H4 (cell line): Measurements from ENCODE around the gene NVL. TPM values are rescaled to one million over a fixed set of nuclear protein-coding genes. Genes with fewer than 3 reads are reported as not detected.

Experiments used
- DNase-seq: peaks from one replicate; pipeline ENCODE4 v3.0.0-alpha.2; 2015; ENCODE audit warnings: low spot score
- total RNA-seq: library from RNA; depleted of rRNA; stranded (reverse); fragments of >200 nt; shearing (Covaris generic); gene quantifications from 2 replicates; pipeline ENCODE4 v1.2.3, GENCODE V29; 2014

The NVL gene
- total RNA-seq, 1 experiment from 2014 or later: 17.9 TPM

DNA sequence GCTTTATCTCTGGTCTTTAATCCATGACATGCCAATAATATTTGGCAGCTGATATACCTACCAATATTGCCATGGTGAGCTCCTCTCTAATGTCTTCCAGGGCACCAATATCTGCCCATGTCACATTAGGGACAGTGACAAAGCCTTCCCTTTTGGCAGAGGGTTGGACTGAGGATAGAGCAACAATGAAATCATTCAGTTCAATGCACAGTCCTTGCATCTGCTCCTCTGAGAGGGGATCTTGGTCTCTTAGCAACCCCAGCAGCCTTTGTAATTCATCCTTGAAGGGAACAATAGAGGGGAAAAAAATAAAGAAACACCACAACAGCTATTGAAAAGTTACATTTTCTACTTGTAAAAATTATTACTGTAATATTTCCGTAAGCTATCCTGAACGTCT is 42.3 kb downstream of the NVL start:
- DNase-seq: no peak

DNA sequence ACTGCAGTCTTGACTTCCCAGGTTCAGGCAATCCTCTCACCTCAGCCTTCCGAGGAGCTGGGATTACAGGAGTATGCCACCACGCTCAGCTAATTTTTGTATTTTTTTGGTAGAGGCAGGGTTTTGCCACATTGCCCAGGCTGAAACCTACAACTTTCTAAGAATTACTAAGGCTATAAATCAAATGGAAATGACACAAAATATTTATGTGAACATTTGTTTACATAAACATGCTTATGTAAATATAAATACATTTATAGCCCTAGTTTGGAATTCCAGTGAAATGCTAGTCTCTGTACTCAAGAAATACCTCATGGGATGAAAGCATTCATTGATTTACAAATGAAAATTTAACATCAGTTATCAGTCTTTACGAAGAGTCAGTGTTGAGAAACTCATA is 47.8 kb downstream of the NVL start:
- DNase-seq: no peak

DNA sequence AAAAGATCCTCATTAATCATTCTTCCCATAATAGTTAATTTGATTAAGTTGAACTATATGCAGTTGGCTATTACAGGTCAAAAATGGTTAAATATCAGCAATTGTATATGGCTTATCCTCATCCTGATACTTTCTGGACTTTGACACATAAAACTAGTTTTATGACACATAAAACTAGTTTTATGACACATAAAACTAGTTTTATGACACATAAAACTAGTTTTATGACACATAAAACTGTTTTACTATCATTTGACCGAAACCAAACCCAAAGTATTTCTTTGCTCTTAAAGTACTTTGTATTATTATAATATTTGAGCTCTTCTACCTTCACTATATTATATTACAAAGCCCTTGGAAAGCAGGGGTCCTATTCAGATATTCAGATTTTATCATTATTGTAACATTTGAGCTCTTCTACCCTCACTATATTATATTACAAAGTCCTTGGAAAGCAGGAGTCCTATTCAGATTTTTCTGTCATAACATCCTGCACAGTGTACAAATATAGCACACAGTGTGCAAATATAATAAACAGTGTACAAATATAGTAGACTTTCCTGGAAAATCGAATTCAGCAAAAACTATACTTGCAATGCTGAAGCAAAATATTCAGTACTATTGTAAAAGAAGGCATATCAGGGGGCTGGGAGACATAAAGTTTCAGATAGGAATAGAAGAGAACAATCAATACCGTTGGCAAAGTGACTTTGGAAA is 53.0 kb downstream of the NVL start:
- no peak for DNase-seq

DNA sequence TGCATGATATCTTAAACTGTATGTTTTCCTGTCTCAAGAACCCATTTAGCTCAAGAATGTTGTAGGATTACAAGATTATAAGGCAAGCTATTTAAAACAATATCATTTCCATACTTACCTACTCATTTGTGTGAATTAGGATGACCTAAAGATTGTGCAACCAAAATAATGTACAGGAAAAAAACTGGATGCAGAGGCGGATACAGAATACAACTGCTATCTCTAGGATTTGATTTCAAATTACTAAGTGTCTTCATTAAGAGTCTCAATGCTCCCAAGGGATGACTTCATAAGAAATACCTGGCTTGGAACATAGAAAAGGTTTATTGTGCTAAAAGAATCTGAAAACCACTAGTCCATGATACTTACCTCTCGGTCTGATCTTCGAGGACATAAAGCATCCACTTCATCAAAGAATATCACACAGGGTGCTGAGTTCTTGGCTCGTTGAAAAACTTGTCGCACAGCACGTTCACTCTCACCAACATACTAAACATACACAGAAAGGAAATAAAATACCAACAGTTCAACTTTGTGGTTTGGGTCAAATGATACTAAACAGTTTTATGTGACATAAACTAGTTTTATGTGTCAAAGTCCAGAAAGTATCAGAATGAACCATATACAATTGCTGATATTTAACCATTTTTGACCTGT is 54.9 kb downstream of the NVL start:
- DNase-seq: no peak

DNA sequence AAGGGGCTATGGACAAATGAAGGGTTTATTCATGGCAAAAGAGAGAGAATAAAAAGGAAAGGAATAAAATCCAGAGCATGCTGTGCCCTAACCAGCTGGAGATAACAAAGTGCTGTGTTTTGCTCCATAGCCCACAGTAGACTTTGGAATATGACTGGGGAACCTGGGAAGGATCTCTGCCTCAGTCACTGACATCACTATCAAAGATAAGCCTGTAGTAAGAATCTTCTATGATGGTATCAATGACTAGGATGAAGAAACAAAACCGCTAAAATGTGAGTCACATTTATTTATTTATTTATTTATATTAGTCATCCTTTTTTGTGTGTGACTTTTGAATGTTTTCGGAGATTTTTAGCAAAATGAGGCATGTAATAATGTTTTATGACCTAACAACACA is 56.3 kb downstream of the NVL start:
- DNase-seq: peak; percentile 23

DNA sequence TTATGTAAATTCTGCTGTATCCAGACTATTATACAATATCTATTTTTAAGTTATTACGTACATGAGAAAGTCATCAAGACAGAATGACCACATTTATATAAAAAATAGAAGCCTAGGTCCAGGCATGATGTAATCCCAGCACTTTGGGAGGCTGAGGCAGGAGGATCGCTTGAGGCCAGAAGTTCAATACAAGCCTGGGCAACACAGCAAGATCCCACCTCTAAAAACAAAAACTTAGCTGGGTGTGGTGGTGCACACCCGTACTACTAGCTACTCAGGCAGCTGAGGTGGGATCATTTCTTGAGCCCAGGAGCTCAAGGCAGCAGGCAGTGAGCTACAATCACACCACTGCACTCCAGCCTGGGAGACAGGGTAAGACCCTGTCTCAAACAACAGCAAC is 58.9 kb downstream of the NVL start:
- DNase-seq: no peak

DNA sequence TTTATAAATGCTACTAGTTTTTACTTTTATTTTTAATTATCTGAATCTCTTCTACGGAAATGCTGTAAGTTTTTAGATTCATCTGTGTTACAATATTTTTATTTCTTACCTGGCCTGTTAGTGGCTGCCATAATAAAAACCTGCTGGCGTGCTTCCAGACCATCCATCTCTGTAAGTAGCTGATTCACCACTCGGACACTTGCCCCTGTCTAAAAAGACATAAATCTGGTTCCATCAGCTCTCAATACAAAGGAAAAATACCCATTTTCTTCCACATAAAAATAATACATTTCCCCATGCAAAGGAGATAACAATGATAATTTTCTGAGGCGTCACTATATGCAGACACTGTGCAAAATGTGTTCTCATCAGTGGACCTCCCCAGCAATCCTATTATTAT is 62.0 kb downstream of the NVL start:
- DNase-seq: no peak

DNA sequence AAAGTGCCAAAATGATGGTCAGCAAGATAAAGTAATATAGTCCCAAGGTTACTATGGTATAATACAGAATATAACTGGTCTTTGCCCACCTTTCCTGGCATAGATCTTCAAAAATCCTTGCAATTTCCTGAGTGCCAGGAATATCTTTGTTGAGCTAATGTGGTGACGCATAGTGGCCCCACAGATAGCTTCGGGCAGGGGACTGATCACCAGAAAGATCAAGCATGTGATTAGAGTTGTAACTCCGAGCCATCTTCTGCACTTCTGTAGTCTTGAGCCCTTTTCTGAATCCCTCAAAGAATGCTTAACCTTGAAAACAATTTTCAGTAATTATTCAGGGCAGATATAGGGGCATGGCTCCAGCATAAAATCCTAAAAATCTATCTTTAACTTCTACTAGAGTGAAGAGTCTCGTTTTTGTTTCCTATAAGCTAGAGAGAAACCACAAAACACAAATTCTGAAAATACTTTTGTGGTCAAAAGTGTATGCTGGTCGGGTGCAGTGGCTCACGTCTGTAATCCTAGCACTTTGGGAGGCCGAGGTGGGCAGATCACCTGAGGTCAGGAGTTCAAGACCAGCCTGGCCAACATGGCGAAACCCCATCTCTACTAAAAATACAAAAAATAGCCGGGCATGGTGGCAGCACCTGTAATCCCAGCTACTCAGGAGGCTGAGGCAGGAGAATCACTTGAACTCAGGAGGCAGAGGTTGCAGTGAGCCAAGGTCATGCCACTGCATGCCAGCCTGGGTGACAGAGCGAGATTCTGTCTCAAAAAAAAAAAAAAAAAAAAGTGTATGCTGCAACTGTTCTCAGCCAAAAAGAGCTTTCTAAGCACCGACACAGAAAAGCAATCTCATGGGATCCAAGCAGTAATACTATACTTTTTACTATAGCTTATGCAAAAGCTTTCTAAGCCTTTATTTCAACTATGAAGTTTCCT is 62.8 kb downstream of the NVL start:
- DNase-seq: peak; percentile 62

DNA sequence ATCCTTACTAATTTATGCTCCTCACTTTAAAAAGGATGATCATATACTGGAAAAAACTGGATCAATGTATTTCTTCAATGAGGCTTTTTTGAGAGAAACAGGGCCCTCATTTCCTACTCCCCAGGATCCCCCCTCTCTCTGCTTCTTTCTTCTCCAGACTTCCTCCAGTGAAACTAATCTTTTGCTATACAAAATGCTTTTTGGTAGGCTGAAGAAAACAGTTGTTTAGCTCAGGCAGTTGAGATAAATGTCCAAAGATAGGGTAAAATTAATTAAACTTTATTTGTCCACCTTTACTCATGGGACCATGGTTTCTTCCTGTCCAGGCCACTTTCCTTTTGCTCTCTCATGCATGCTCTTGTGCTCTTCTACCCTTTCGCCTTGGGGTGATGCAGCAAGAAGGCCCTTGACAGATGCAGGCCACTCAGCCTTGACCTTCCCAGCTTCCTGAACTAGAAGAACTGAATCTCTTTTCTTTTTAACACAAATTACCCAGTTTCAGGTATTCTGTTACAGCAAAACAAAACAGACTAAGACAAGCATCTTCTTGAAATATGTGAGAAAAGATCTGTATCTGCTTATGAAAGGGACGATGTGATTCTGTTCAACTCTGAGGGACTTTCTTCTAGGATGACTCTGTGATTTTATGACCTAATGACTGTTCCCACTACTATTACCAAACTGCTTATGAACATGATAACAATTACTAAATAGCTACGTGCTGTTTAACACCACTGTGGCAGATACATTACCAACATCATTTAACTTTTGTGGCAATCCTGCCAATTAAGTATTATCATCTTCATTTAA is 63.7 kb downstream of the NVL start:
- no peak for DNase-seq

DNA sequence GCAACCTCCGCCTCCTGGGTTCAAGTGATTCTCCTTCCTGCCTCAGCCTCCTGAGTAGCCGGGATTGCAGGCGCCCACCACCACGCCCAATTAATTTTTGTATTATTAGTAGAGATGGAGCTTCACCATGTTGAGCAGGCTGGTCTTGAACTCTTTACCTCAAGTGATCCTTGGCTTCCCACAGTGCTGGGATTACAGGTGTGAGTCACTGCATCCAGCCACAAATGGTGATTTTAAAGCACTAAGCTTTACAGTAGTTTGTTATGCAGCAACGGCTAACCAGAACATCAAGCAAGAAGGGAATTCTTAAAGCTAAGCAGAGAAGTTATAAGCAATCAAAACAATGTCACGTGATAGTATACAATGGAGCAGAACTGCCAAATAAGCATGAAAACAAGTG is 65.7 kb downstream of the NVL start:
- peak; percentile 50 for DNase-seq

DNA sequence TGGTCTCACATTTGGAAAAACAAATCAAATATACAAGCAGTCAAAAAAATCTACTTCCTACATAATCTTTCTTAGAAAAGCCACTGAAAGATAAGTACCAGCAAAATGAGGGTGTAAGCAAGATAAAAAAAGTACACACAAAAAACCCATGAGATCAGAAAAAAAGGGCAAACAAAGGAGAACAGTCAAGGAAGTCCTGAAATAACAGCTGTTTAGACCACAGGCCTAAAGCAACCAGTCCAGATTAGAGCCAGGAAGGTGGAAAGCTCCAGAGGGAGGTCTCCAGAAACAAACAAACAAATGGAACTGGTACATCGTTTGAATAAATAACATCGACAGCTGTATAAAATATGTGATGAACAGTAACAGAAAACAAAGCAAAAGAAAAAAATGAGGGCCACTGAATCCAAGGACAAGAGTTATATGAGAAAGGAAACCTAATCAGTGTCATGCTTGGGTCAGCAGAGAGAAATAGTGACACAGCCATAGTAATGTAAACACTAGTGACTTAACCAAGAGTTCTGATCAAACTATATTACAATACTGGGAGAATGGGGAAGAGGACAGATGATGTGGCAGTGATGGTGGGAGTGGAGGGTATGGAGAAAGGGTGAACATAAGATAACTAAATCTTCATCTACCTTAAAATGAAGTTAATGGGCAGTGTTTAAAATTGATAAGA is 67.5 kb downstream of the NVL start:
- DNase-seq: peak; percentile 60

DNA sequence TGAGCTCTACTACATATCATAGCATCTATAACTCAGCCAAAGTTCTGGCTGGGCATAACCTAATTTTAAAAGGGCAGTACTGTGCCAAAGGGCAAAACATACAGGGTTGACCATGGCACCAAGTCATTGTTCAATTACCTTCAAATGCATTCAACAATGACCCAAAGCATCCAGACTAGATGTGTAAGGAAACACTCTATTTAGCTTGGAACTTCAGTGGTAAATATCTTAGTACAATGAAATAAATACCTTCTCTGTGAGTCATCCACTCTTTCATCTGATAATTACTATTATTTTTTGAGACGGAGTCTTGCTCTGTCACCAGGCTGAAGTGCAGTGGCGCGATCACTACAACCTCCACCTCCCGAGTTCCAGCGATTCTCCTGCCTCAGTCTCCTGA is 70.0 kb downstream of the NVL start:
- DNase-seq: no peak

DNA sequence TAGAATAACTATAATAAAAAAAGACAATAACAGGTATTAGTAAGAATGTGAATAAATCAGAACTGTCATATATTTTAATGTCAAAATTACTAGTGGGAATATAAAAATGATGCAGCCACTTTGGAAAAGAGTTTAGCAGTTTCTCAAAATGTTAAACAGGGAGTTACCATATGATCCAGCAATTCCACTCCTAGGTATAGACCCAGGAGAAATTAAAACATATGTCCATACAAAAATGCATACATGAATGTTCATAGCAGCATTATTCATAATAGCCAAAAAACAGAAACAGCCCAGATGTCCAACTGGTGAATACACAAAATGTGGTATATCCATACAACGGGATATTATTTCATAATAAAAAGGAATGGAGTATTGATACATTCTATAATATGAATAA is 71.6 kb downstream of the NVL start:
- no peak for DNase-seq

DNA sequence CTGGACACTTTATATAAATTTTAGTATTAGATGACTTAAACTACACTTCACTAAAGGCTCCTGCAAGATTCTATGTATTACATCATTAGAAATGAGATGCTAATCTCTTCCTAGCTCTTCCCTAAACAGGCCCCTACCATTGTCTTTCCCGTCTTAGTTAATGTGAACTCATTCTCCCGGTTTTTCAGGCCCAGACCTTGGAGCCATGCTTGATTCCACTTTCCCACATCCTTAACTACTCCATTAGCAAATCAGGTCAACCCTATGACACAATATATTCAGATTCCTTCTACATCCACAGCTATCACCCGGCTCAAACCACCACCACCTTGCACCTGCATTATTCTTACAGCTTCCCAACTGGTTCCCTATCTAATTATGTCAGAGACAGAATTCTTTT is 73.3 kb downstream of the NVL start:
- no peak for DNase-seq

DNA sequence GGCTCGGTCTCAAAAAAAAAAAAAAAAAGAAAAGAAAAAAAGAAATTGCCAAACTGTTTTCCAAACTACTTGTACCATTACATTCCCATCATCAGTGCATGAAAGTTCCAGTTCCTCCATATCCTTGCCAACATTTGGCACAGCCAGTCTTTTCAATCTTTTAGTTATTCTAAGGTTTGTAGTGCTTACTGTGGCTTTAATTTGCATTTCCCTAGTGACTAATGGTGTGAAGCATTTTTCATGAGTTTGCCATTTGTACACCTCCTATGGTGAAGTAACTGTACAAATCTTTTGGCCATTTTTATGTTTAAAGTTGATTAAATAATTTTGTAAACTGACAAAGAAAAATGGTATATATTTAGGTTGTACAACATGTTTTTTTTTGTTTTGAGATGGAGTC is 76.3 kb downstream of the NVL start:
- no peak for DNase-seq

DNA sequence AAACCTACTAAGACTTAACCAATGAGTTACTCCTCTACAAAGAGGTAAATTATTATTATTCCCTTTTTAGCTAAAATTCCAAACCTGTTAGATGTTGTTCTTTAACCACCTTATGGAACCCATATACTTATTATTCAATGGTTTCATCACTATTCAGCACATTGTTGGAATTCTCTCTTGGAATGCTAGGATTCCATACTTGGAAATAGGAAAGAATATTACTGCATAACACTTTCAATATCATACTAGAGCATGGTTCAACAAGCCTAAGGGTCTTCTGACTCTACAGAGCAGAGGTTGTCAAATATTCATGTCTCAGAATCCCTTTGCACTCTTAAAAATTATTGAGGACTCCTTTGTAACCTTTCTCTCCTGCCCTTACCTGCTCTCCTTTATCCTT is 77.5 kb downstream of the NVL start:
- DNase-seq: no peak

DNA sequence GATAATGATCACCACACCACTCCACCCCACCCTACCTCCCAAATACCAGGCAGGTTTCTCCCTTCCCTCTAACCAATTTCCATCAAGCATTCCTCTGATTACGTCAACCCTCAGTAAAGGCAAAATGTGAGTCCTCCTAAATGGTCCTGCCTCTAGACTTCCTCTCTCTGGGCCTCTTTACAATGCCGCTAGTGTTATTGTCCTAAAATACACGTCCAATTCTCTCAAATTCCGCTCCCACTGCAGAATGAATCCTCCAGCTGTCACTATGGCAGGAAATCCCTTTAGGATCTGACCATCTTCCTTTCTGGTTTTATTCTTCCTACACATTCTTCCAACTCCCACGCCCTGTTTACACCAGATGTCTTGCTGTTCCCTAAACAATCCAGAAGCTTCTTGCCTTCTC is 78.2 kb downstream of the NVL start:
- DNase-seq: no peak

DNA sequence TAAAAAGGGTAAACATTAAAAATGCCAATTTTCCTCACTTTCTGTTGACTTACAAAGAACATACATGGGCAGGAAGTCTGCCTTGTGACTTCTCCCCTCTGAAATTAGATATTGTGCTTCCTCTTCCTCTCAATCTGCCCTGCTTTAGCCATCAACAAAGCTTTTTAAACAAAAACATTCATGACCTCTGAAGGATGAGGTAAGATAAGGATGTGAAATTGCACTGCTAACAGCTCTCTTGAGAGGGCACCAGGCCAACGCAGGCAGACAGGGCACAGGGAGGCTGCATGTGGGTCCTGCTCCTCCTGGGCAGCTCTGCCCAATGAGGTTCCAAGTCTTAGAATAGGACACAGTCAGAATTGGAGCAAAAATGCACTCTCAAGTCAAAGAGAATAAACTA is 84.8 kb downstream of the NVL start:
- DNase-seq: peak; percentile 75

DNA sequence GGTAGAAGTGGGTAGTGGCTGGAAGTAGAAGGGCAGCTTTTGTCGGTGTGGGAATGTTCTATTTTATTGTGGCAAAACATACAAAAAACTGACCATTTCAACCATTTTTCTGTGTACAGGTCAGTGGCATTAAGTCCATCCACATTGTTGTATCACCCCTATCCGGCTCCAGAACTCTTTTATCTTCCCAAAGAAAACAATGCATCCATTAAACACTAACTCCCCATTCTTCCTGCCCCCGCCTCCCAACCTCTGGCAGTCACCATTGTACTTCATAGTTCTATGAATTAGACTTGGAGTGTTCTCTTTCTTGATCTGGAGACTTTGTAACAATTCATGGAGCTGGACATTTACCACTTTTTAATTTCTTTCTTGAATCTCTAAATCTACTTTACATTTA is 91.2 kb downstream of the NVL start:
- no peak for DNase-seq

DNA sequence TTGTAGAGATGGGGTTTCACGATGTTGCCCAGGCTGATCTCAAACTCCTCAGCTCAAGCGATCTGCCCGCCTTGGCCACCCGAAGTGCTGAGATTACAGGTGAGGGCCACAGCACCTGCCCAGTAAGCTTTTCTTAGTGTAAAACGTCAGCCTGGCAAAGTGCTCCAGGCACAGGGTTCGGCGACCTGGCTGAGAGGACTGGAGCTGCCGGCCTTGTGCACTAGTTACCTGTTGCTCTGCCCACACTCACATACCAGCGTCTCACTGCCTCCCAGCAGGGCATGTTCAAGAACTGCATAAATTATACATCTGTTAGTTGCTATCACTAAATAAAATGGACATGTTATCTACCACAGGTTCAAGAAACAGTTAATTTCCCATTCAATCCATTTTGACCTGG is 91.8 kb downstream of the NVL start:
- no peak for DNase-seq
